Measurements from ENCODE around the gene TNS1. TPM values are rescaled to one million over a fixed set of nuclear protein-coding genes. Genes with fewer than 3 reads are reported as not detected.

TNS1 gene
- total RNA-seq, 1 donor: 39.0 TPM

- DNase-seq (ENCODE audit: low read depth in 2 of 3, low spot score in 2 of 3): no peak
These were observed 55.1 kb downstream of the TNS1 start for GRCh38 chr2:217947383-217948350.

- DNase-seq (ENCODE audit: low read depth in 2 of 3, low spot score in 2 of 3): no peak
These were observed 56.7 kb downstream of the TNS1 start for GRCh38 chr2:217946051-217946450.

- no peak for DNase-seq (ENCODE audit: low read depth in 2 of 3, low spot score in 2 of 3)
These were observed 57.3 kb downstream of the TNS1 start for GRCh38 chr2:217945530-217945929.

GRCh38 chr2:217944923-217945322 is 57.9 kb downstream of the TNS1 start:
- no peak for DNase-seq (ENCODE audit: low read depth in 2 of 3, low spot score in 2 of 3)

GRCh38 chr2:217944366-217944765 is 58.4 kb downstream of the TNS1 start:
- DNase-seq (ENCODE audit: low read depth in 2 of 3, low spot score in 2 of 3): no peak

- DNase-seq (ENCODE audit: low read depth in 2 of 3, low spot score in 2 of 3): peak in 2 of 3 donors; percentile 45 to 65
These were observed 59.1 kb downstream of the TNS1 start for GRCh38 chr2:217943446-217944321.

GRCh38 chr2:217942731-217943335 is 60.0 kb downstream of the TNS1 start:
- no peak for DNase-seq (ENCODE audit: low read depth in 2 of 3, low spot score in 2 of 3)

GRCh38 chr2:217941886-217942728 is 60.7 kb downstream of the TNS1 start:
- peak in 1 of 3 donors; percentile 21 for DNase-seq (ENCODE audit: low read depth in 2 of 3, low spot score in 2 of 3)

- DNase-seq (ENCODE audit: low read depth in 2 of 3, low spot score in 2 of 3): peak in 1 of 3 donors; percentile 90
These were observed 61.5 kb downstream of the TNS1 start for GRCh38 chr2:217941339-217941738.

- DNase-seq (ENCODE audit: low read depth in 2 of 3, low spot score in 2 of 3): no peak
These were observed 62.3 kb downstream of the TNS1 start for GRCh38 chr2:217940261-217941220.

- no peak for DNase-seq (ENCODE audit: low read depth in 2 of 3, low spot score in 2 of 3)
These were observed 63.1 kb downstream of the TNS1 start for GRCh38 chr2:217939629-217940245.

- DNase-seq (ENCODE audit: low read depth in 2 of 3, low spot score in 2 of 3): no peak
These were observed 63.6 kb downstream of the TNS1 start for GRCh38 chr2:217939220-217939619.

GRCh38 chr2:217938036-217938435 is 64.8 kb downstream of the TNS1 start:
- no peak for DNase-seq (ENCODE audit: low read depth in 2 of 3, low spot score in 2 of 3)

GRCh38 chr2:217937446-217937845 is 65.3 kb downstream of the TNS1 start:
- no peak for DNase-seq (ENCODE audit: low read depth in 2 of 3, low spot score in 2 of 3)

- DNase-seq (ENCODE audit: low read depth in 2 of 3, low spot score in 2 of 3): no peak
These were observed 65.8 kb downstream of the TNS1 start for GRCh38 chr2:217936952-217937351.

- DNase-seq (ENCODE audit: low read depth in 2 of 3, low spot score in 2 of 3): no peak
These were observed 66.7 kb downstream of the TNS1 start for GRCh38 chr2:217935901-217936684.

GRCh38 chr2:217935235-217935879 is 67.4 kb downstream of the TNS1 start:
- DNase-seq (ENCODE audit: low read depth in 2 of 3, low spot score in 2 of 3): no peak

All from hematopoietic multipotent progenitor cell (in vitro differentiated cells).